Panc1 (cell line): ENCODE data around the gene KRT6A. TPM values are rescaled to one million over a fixed set of nuclear protein-coding genes. Genes with fewer than 3 reads are reported as not detected.
A peak's percentile ranks its signal among the peaks of the same experiment; 100 is the strongest.

Experiments
- ATAC-seq: fragments of 200-7000 bp; cut with Tn5 transposase; 2 replicates; pipeline ENCODE4 v1.9.1; 2020; ENCODE audit warnings: mild to moderate bottlenecking, moderate library complexity
- BruUV-seq: library from RNA; stranded (reverse); fragments of 400-500 nt; replicated peaks from 2 replicates; lab custom pipeline; 2021; lab: Mats Ljungman, UMichigan
- CTCF ChIA-PET: fragments of 300-600 bp; sonication (Branson Sonifier 250); formaldehyde crosslinking; loops from one replicate; lab custom pipeline; 2022; ENCODE audit warnings: antibody characterized with exemption; lab: Charles Lee
- POLR2A ChIA-PET: fragments of 300-600 bp; sonication (Branson Sonifier 250); formaldehyde crosslinking; loops from one replicate; lab custom pipeline; 2022; ENCODE audit warnings: antibody characterized with exemption; lab: Charles Lee
- DNase-seq: peaks from one replicate; pipeline ENCODE4 v3.0.0-alpha.2; 2010; ENCODE audit warnings: low read depth, low spot score
- H3K27ac ChIP-seq: 2 replicates; pipeline ENCODE4 v1.5.1; 2011; ENCODE audit warnings: mild to moderate bottlenecking, low read length, inconsistent platforms
- H3K27me3 ChIP-seq: fragments of 200-500 bp; sonication (Bioruptor generic); 2 replicates; pipeline ENCODE4 v1.6.0; 2014; ENCODE audit warnings: low read length, inconsistent platforms; ENCODE audit not compliant: control insufficient read depth, insufficient read depth
- H3K36me3 ChIP-seq: fragments of 200-500 bp; sonication (Bioruptor generic); 2 replicates; pipeline ENCODE4 v1.5.1; 2014; ENCODE audit warnings: inconsistent platforms, mild to moderate bottlenecking, low read length, moderate library complexity; ENCODE audit not compliant: control insufficient read depth, insufficient read depth
- H3K4me1 ChIP-seq: 2 replicates; pipeline ENCODE4 v1.5.1; 2011; ENCODE audit warnings: inconsistent platforms, mild to moderate bottlenecking, low read length, moderate library complexity; ENCODE audit not compliant: control insufficient read depth, insufficient read depth
- H3K4me3 ChIP-seq, 2 experiments: 2 replicates each; pipeline ENCODE4 v1.5.1; 2011 to 2012; ENCODE audit warnings: low read depth in 2 of 2, low read length in 2 of 2, mild to moderate bottlenecking in 2 of 2, inconsistent platforms in 1 of 2, moderate library complexity in 1 of 2
- H3K9me3 ChIP-seq: fragments of 200-500 bp; sonication (Bioruptor generic); 2 replicates; pipeline ENCODE4 v1.5.1; 2014; ENCODE audit warnings: low read depth, mild to moderate bottlenecking, inconsistent platforms, low read length, moderate library complexity; ENCODE audit not compliant: control insufficient read depth, insufficient read depth
- POLR2AphosphoS5 ChIP-seq: IDR thresholded peaks from 2 replicates; pipeline ENCODE4 v1.6.1; 2012; ENCODE audit warnings: mild to moderate bottlenecking, low read depth, low read length, moderate library complexity
- SIN3A ChIP-seq: IDR thresholded peaks from 2 replicates; pipeline ENCODE4 v1.6.1; 2012; ENCODE audit warnings: low read depth, mild to moderate bottlenecking, low read length, moderate library complexity, borderline replicate concordance; ENCODE audit not compliant: insufficient read depth
- TCF7L2 ChIP-seq: IDR thresholded peaks from 2 replicates; pipeline ENCODE4 v1.6.1; 2011; ENCODE audit warnings: mild to moderate bottlenecking, low read depth, low read length, inconsistent platforms
- in situ Hi-C: cut with HindIII; loops from 2 replicates; pipeline ENCODE4 v1.10.0; 2016; ENCODE audit warnings: low sequenced_read_pairs, low pct_unique_long_range_greater_than_20kb
- intact Hi-C: fragments of 100-400 bp; cut with micrococcal nuclease; formaldehyde crosslinking; loops from one replicate; pipeline ENCODE4 v1.10.0; 2022; ENCODE audit not compliant: unreplicated experiment
- total RNA-seq: library from RNA; stranded (reverse); gene quantifications from one replicate; pipeline ENCODE4 v1.2.1, GENCODE V29; 2021; ENCODE audit not compliant: unreplicated experiment
- TF ChIP-seq, protein P1 (sequence below): fragments of 450-650 bp; IDR thresholded peaks from 2 replicates; pipeline ENCODE4 v1.5.1; 2017; ENCODE audit warnings: mild to moderate bottlenecking
- TF ChIP-seq, protein P2 (sequence below), 2 experiments: IDR thresholded peaks; 2 replicates each; pipeline ENCODE4 v1.6.1; 2011 to 2012; ENCODE audit warnings: low read depth in 2 of 2, control low read depth in 1 of 2, low read length in 1 of 2, mild to moderate bottlenecking in 1 of 2, moderate library complexity in 1 of 2; ENCODE audit not compliant: insufficient read depth in 1 of 2

KRT6A gene
- total RNA-seq, 1 experiment from 2014 or later = not detected

DNA sequence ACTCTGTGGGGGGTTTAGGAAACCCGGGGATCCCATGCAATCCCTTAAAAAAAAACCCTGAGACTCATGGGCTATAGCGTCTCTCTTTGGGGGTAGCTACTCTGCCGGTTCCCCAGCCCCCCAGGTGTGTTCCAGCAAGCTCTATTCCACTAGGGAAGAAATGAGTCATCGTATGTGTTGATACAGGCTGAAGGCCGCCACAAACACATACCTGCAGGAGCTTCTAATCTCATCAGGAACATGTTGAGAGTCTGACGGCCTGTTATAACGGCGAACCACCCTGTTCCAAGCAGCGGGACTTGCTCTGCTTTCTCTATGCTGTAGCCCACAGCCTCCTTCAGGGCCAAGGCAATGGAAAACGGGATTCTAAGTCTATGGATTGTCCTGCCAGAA, 28.1 kb upstream of the KRT6A start:
- TF ChIP-seq TCF7L2 = no peak

GRCh38 chr12:52519826-52520662, 27.0 kb upstream of the KRT6A start, which contains the start of gene KRT5:
TSS of gene KRT5 (minus strand) at chr12:52520394. CDS start at chr12:52520296, 98 bp downstream.
- BruUV-seq = no TSS peak
- ChIA-PET POLR2A (no interaction called here), CTCF (no interaction called here)
- Histone ChIP-seq H3K4me1 (peaks cover 8% of the 10 kb centered on the region; the same call in 1 of the 2 replicates), H3K27ac (no peak within 1 kb of the TSS), H3K36me3 (no peaks in the 10 kb centered on the region), H3K27me3 (no peaks in the 10 kb centered on the region), H3K9me3 (no peaks in the 10 kb centered on the region), H3K4me3 (no peak within 1 kb of the TSS)
- intact Hi-C loops = no loop called here
- in situ Hi-C loops = no loop called here
- DNase-seq = no peak
- TF ChIP-seq SIN3A = no peak
- ATAC-seq = no peak

More for the DNA sequence above, 28.1 kb upstream of the KRT6A start:
- Histone ChIP-seq H3K9me3 (no peaks in the 10 kb centered on the region), H3K27ac (no peak overlapping the region), H3K27me3 (no peaks in the 10 kb centered on the region), H3K4me3 (no peak overlapping the region), H3K36me3 (no peaks in the 10 kb centered on the region), H3K4me1 (peaks cover 8% of the 10 kb centered on the region; the same call in 1 of the 2 replicates)
- DNase-seq (no peak), ATAC-seq (peak; percentile 40)
- in situ Hi-C loops = no loop called here
- ChIA-PET POLR2A (no interaction called here), CTCF (no interaction called here)
- no TSS peak for BruUV-seq
- intact Hi-C loops = no loop called here

DNA sequence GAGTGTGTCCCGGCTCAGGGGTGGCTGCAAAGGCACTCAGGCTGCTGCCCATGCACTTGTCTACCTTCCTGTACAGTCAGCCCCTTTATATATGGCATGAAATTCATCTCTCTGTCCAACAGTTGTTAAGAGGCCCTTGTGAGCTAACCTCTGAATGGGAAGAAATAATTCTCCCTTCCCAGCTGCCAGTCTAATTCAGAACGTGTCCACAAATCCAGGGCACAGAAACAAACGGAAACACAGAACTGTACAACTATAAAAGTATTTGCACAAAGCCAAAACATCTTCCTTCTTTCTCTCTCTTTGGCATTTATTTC, 26.3 kb upstream of the KRT6A start:
- no peaks in the 10 kb centered on the region for H3K9me3 ChIP-seq
- ATAC-seq = no peak
- no peak for TF ChIP-seq POLR2AphosphoS5
- TF ChIP-seq, protein P1, sequence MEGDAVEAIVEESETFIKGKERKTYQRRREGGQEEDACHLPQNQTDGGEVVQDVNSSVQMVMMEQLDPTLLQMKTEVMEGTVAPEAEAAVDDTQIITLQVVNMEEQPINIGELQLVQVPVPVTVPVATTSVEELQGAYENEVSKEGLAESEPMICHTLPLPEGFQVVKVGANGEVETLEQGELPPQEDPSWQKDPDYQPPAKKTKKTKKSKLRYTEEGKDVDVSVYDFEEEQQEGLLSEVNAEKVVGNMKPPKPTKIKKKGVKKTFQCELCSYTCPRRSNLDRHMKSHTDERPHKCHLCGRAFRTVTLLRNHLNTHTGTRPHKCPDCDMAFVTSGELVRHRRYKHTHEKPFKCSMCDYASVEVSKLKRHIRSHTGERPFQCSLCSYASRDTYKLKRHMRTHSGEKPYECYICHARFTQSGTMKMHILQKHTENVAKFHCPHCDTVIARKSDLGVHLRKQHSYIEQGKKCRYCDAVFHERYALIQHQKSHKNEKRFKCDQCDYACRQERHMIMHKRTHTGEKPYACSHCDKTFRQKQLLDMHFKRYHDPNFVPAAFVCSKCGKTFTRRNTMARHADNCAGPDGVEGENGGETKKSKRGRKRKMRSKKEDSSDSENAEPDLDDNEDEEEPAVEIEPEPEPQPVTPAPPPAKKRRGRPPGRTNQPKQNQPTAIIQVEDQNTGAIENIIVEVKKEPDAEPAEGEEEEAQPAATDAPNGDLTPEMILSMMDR = no peak
- TF ChIP-seq, protein P2, sequence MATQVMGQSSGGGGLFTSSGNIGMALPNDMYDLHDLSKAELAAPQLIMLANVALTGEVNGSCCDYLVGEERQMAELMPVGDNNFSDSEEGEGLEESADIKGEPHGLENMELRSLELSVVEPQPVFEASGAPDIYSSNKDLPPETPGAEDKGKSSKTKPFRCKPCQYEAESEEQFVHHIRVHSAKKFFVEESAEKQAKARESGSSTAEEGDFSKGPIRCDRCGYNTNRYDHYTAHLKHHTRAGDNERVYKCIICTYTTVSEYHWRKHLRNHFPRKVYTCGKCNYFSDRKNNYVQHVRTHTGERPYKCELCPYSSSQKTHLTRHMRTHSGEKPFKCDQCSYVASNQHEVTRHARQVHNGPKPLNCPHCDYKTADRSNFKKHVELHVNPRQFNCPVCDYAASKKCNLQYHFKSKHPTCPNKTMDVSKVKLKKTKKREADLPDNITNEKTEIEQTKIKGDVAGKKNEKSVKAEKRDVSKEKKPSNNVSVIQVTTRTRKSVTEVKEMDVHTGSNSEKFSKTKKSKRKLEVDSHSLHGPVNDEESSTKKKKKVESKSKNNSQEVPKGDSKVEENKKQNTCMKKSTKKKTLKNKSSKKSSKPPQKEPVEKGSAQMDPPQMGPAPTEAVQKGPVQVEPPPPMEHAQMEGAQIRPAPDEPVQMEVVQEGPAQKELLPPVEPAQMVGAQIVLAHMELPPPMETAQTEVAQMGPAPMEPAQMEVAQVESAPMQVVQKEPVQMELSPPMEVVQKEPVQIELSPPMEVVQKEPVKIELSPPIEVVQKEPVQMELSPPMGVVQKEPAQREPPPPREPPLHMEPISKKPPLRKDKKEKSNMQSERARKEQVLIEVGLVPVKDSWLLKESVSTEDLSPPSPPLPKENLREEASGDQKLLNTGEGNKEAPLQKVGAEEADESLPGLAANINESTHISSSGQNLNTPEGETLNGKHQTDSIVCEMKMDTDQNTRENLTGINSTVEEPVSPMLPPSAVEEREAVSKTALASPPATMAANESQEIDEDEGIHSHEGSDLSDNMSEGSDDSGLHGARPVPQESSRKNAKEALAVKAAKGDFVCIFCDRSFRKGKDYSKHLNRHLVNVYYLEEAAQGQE (IDR thresholded peaks at IDR 0.05; ENCODE audit: insufficient read depth in 1 of 2, low read depth in 2 of 2, low read length in 1 of 2) = no peak
- TF ChIP-seq SIN3A = no peak
- TF ChIP-seq TCF7L2 = no peak
- no peak overlapping the region for H3K27ac ChIP-seq
- in situ Hi-C loops = no loop called here
- no peaks in the 10 kb centered on the region for H3K36me3 ChIP-seq
- BruUV-seq = no TSS peak
- H3K4me3 ChIP-seq = no peak overlapping the region
- ChIA-PET CTCF (no interaction called here), POLR2A (no interaction called here)
- H3K4me1 ChIP-seq = peaks cover 8% of the 10 kb centered on the region; the same call in 1 of the 2 replicates
- intact Hi-C loops = no loop called here
- no peaks in the 10 kb centered on the region for H3K27me3 ChIP-seq
- no peak for DNase-seq
